HG03175 (cell line): ENCODE measurements around the gene FAM114A2.
"Not testable (repeated sequence)": the region's sequence is repeated elsewhere in the genome, so short reads cannot be mapped to it uniquely, and the experiment has no call there.

Experiments
- ATAC-seq: cut with Tn5 transposase; IDR thresholded peaks from one replicate; pipeline ENCODE4 v1.9.1; 2021; ENCODE audit warnings: mild to moderate bottlenecking, moderate library complexity; ENCODE audit not compliant: unreplicated experiment

Gene FAM114A2

DNA sequence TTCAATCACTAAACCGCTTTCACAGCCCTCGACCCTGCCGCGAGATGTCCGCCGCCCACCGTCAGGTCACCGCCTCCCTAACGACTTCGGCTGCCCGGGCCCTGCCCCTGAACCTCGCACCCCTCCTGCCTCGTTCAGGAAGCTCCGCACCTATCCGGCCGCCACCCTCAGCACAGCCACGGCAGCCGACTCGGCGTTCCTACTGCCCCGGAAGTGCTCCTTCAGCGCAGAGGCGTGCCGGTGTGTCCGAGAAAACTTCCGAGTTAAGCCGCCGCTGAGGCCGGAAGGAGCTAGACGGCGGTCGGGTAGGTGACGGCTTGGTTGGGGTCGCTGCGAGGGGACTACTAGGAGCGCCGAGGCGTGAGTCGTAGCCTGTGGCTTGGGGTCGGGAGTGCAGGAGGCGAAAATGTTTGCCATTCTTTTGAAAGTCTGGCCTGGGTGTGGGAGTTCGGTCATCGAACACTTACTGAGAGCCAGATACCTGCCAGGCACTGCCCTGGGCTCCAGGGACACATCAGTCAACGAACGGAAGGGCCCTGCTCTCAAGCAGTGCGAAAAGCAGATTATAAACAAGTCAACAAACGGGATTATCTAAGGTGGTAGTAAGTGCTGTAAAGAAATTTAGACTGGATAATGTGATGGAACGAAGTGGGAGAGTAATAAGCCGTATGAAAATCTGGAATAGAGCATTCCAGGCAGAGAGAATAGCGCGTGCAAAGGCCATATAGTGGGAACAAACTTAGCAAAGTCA is at the start of gene FAM114A2, which contains the start of gene MFAP3:
FAM114A2 (minus strand) TSS at position 204 of the 751 bp plus-strand sequence. CDS start 3,957 bp downstream, outside the sequence.
MFAP3 (plus strand) TSS at position 261 of the 751 bp plus-strand sequence. CDS start 10,756 bp downstream, outside the sequence.
- peak; percentile 98 for ATAC-seq

DNA sequence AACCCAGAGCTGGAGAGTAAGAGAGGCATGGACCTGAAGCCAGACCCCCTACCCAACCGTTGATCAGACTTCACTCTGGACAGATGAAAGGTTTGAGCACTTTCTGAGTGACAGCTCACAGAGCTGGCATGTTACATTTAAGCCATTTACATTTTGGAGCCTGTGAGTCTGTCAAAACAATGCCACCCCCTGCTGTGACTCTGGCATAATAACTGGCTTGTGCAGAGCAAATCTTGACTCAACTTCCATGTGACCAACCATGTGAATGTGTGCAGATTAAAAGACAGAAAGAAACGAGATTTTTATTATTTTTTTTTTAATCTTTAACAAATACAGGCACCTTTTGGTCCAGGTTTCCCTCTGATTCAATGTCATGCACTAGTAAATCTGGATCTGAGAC is 48.5 kb upstream of the FAM114A2 start:
- no peak for ATAC-seq

DNA sequence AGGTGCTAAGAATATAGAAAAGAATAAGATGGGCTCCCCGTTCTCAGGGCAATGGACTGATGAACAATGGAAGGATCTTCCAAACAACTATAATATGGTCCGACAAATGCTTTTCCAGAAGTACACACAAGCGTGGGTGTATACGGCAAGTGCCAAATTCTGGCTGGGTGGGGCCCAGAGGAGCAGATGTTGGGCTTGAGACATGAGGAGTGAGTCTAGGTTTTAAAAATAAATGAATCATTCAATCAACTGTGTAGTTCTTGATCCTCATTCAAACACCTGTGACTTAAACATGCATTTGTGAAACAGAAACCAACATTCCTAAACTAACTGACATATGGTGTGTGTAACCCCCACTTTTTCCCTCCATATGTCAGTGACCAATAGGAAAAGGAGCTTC is 47.9 kb upstream of the FAM114A2 start:
- no peak for ATAC-seq

DNA sequence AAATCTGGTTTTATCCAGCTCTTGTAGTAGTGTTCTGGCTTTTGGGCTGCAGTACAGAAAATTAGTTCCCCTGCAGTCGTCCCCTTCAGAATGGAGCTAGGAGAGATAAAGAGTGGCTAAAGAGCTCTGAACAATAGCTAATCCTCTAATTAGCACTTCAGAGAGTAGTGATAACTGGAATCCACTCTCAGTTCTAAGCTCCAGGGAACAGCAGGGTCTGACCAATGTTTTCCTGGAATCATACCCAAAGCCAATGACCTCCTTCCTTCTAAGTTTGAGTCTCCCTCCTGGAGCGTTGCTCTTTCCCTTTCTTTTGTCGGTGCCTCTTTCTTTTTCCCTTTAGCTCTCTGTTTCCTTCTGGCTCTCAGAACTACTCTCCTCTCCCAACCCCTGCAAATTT is 47.4 kb upstream of the FAM114A2 start:
- no peak for ATAC-seq

DNA sequence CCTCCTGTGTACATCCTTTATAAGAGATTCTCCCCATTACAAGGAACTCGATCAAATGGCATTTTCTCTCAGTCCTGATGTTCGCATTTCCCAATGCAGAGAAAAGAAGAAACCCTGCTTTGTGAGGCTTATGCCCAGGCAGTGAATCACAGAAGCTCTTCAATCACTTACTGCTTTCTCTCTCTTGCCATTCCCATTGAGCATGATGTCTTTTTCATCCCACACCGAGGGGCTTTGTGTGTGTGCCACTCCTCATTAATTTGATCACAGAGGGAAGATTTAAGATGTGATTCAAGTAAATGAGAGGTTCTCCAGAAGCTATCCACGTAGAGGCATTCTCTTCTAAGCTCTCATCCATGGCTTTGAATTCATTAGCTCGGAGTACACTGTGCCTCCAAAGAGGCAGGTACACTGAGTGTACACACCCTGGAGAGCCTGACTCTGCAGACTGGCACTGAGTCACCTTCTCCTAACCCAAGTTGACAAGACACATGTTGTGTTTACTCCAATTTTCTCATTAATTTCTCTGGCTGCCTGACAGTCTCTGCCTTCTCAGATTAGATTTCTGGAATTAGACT is 45.4 kb upstream of the FAM114A2 start:
- no peak for ATAC-seq

DNA sequence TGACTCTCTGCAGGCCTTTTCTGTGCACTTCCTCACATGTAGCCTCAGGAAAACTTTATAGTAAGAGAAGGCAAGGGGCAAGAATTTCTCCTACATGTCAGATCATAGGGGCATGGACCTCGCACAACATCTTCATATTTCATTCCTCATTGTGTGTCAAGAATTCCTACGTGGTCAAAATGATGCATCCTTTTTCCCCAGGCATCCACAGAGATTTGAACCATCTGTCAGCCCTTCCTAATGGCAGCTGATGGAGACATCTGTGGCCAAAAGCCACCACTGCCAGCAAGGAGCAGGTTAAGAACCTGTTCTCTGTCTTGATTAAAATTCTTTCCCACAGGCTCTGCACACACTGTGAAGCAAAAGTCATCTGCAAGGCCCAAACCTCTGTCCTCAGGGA is 42.5 kb upstream of the FAM114A2 start:
- no peak for ATAC-seq

DNA sequence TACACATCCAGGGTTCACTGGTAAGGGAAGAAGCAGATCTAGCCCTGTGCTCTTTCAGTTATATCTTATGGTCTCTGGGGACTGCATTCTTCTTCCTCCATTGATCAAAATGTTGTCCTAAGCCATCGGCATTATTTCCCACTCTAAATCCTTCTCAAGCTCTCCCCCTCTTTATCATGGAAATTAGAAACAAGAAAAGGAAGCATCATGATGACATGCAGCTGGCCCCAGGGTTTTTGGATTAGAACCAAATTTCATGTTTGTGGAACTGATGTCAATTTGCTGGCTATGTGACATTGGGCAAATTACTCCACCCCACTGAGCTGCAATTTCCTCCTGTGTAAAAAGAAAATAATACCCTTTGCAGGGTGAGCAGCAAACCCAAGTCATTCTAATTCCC is 39.6 kb upstream of the FAM114A2 start:
- ATAC-seq: no peak

DNA sequence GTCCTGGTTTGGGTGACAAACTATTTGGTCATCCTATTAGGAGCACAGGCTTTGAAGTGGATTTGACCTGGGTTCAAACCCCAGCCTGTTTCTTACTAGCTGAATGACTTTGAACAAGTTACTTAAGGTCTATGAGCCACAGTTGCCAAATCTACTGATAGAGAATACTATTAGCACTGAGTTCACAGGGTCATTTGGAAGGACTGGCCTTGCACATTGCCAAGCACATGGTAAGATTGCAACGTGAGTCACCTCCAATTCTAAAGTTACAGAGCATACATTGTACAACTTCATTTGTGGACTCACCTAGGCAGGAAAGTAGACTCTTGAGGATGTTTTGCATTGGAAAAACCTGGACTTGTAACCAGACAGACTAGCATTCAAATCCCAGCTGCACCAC is 39.0 kb upstream of the FAM114A2 start:
- no peak for ATAC-seq

DNA sequence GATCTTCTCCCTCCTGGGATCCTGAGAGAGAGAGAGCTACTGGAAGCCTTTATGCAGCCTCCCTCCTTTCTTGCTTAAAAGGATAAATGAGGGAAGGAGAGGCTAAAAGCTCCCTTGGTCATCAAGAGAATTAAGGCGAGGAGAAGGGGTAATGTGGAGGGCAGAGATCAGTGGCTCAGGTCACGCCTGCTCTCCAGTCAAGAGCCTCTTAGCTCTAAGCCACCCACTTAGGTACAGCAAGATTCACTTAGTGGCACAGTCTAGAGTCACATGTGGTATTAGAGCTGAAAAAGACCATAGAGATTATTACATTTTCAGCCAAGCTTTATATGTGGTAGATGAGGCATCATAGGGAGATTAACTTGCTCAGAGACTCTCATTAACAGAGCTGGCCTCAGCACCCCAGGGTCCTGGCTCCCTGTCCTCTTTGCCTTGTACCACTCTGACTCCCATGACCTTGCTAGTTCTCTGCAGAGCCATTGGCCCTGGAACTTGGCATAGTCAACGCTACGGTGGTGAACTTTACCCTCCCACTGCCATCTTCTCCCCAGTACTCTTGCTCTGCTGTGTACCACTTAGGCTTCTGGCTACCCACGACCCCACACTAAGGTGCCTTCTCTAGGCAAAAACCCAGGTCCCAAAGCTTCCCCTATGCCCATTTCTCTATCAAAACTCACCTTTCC is 37.7 kb upstream of the FAM114A2 start:
- ATAC-seq: no peak

DNA sequence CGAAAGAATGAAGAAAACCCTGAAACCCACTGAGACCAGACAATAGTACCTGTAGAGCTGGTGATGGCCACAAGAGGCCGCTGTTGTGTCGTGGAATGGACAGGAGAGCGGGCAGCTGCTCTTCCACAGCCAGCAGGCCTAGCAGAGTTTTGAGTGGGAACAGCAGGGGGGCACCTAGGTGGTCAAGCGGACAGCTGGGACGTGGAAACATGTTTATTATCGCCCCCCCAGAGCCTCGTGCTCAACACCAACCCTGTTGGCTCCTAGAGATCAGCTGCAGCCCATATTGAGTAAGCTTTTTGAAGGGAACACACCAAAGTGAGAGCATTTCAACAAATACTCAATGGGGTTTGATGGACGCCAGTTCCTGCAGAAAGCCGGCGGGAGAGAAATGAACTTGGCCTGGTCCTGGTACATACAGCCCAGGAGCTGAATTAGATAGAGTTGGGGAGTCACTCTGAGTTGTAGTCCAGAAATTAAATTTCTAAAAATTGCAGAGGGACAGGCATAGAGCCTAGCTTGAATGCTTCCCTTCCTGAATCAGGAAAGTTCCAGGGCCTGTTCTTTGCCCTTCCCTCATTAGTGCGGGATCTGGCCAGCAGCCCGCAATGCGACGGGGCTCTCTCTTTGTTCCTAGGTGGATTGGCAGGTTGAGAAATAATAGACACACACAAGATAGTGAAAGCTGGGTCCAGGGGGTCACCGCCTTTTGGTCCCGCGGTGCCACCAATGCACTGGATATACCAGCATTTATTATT is 33.9 kb upstream of the FAM114A2 start:
- peak; percentile 96 for ATAC-seq

DNA sequence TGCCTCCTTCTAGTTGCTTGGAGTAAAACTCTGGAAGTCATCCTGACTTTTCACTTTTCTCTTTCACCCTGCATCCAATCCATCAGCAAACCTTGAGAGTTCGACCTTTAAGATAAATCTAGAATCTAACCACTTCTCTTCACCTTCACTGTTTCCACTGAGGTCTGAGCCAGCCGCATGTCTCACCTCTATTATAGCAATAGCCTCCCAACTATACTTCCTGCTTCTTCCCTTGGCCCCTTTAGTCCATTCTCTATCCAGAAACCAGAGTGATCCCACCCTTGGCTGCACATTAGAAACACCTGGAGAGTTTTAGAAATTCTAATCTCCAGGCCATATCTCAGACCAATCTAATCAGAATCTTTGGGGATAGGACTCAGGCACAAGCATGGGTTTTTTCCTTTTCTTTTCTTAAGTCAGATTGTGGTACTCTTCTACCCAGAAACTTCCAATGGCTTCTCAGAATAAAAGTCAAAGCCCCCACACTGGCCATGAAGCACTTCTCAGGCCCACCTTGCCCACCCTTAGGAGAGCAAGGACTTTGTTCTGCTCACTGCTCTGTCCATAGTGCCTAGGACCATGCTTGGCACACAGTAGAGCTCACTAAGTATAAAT is 33.2 kb upstream of the FAM114A2 start:
- peak; percentile 22 for ATAC-seq

DNA sequence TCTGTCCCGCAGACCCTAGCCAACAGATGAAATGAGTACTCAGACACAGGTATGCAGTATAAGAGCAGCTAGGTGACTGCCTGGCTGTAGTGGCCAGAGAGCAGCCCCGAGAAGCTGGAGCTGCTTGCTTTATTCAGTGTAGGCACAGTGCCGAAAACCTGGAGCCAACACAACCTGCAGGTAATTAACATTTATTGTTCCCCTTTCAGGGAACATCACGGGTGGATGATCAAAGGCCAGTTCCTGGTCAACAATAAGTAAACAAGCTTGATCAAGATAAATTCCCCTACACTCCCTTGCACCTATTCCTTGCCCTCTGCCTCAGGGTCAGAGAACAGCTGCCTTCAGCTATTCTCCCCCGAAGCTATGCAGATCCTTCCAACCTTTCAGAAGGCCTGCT is 31.1 kb upstream of the FAM114A2 start:
- ATAC-seq: not testable (repeated sequence)

DNA sequence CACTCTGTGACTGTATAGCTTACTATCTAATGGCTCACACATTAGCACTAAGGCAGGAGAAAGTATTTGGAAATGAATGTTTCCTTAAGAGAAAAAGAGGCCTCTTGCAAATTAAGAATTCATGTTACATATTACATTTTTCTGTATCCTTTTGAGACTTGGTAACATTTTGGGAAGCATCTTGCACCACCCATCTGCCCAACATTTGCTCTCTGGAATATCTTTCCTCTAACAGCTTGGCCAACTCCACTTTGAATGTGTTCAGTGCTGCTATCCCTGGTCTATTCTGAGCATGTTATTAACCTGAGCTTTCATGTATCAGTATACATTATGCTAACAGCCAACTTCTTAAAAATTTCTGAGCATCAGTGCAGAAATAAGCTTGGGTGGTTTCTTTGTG is 27.3 kb upstream of the FAM114A2 start:
- no peak for ATAC-seq

DNA sequence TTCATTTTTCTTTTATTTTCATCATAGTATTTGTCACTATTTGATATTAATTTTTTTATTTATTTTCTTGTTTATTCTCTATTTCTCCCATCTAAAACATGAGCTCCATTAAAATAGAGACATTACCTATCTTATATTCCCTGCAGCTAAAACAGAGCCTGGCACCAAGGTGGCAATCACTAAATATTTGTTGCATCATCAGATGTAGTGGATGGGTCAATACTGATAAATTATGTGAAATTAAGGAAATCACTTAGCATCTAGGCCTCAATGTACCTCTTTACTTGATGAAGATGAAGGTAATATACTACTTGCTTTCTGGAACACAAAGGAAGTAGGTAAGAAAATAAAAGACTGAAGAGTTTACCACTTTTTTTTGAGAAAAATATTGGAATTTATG is 24.7 kb upstream of the FAM114A2 start:
- no peak for ATAC-seq

DNA sequence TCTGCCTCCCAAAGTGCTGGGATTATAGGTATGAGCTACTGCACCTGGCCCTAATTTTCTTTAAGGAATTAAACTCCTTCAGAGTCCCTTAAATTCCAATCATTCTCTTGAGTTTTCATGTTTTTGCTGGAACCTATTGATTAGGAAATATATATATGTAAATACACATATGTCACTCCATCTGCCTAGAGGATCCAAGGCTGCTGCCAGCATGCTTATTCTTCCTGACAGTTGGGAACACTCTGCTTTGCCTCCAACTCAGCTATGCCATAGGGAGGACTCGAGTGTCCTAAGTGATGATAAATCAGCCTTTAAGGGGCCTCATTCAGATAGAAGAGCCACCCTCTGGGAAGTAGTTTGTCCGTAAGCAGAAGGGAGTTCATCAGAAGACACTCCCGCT is 21.9 kb upstream of the FAM114A2 start:
- ATAC-seq: no peak

DNA sequence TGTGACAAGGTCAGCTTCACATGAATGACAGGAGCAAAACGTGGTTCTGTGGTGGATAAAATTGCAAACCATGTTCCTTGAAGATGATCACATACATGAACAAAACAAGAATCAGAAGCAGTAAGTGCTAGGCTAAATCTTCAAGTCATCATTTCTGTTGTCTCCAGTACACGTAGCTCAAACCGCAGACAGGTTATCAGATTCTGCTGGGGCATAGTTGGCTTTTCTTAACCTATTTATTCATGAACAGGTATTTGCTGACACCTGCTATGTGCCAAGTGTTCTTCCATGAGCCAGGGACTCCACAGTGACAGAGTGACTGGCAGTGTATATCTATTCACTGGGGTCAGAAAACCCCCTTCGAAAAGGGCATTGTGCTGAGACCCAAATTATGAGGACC is 20.9 kb upstream of the FAM114A2 start:
- no peak for ATAC-seq

DNA sequence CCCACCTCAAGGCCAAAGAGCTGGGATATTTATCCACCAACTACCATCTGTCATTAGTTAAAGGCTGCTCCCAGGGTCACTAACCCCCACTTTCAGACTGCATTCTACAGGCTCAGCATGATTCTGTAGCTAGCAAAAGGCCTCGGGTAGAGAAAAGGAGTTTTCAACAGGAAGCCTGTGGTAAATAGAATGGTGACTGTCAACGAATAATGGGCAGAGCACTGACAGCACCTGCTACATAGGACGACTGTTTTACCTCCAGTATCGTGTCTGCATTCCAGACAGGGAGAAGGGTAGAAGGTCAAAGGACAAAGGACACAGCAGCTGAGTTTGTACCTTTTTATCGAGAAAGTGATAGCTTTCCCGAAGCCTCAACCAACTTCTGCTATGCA is 20.3 kb upstream of the FAM114A2 start:
- ATAC-seq: peak; percentile 47

DNA sequence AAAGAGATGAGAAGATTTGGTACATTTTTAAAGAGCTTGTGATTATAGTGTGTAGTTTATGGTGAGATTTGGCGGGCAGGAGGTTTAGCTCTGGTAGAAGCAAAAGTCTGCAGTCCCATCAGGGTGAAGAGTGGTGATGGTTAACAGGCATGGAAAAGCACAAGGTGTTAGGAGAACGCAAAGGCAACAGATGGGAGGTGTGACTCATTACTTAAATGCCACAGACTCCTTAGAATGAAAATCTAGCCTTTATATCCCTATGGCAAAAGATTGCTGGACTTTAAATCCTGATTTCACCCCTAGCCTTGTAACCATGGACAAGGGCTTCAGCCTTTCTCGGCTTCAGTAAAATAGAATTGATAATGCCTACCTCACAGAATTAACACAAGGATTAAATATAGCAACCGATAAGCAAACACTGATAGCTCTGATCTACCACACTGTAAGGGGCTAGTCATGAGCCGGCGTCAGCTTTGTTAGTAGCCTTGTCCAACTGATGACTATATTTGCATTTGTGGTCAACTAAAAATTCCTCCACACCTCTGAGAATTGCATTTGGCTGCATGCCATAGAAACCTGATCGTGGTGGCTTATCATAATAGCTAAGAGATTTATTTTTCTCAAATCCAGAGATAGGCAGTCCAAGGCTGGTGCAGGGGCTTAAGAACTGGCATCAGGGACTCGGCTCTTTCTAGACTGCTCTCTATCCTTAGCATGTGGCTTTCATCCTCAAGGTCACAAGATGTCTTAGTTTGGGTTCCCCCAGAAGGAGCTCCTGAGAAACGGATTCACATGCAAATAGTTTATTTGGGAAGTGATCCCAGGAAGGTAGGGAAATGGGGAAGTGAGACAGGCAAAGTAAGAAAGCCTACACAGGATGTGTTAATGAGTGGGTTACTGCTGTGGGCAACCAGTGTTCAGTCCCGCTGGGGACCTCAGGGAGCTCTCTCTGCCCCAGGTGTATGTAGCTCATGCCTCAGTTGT is 19.6 kb upstream of the FAM114A2 start:
- ATAC-seq: peak; percentile 68

DNA sequence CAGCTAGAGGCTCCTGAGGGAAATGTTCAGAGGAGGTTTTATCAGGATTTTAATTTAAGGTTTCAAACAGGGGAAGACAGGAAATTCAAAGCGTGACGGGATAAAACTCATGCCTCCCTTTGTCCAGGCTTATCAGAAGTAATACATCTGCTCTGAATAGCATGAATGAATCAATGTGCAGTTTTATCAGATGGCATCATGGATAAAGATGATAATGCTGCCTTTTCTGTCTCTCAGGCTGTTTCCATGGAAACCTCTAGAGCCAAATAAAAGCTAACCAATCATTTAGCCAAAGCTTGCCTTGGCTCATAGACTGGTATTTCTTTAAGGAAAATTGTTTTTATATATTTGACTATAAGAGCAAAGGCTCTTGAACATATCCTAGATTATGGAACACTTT is 16.5 kb upstream of the FAM114A2 start:
- no peak for ATAC-seq

DNA sequence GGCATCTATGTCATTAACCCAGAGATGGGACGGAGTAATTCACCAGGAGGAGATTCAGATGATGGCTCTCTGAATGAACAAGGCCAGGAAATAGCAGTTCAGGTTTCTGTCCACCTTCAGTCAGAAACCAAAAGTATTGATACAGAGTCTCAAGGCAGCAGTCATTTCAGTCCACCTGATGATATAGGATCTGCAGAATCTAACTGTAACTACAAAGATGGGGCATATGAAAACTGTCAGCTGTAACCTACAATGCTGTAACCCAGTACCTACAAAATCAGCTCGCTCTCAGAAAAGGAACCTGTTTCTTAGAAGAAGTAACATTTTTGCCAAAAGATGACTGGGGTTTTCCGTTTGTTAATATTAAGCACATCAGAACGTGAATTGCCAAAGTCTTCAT is 14.8 kb upstream of the FAM114A2 start:
- ATAC-seq: no peak
